DMS 273 (cell line): Measurements from ENCODE around the gene TULP4.

Experiments
- DNase-seq: peaks from one replicate; lab custom pipeline; 2025; ENCODE audit not compliant: unreplicated experiment; lab: John Stamatoyannopoulos, UW

The TULP4 gene

DNA sequence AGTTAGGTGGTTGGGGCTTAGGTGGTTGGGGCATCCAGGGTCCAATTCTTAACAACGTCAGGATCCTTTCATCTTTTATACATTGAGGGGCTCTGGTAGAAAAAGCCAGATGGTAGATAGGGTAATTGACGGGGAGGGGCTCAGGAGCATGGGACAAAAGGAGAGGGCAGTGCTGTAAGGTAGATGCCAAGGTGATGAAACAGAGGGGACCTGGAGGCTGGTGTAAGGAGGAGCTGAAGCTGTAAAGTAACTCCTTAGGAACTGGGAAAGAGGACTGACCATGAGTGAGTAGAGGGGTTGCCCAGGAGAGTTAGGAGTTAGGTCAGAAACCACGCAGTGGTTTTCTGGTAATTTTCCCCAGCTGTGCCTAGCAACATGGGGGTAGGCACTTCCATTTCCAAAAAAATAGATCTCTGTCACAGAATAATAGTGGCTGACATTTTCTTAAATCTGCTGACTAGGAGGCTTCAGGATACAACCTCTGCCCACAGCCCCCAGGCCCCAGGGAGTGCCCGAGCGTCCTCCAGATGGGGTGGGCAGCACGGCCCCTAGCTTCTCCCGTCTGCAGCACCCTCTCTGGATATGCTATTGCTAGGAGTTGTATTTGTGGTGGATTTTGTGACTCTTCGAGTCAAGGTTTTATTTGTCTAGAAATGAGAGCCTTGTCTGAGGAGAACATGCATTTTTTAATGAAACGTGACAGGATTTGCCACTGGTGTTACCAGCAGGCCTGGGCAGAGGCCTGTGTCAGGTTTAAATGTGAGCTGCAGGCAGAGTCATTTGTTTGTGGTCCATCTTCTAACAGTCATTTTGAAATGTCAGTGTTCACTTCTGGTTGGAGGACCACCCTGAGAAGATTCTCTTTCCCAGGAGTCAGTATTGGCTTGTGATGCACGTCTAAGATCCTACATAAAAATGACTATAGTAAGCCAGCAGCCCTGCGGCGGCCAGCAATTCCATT is 44.6 kb downstream of the TULP4 start:
- no peak for DNase-seq

DNA sequence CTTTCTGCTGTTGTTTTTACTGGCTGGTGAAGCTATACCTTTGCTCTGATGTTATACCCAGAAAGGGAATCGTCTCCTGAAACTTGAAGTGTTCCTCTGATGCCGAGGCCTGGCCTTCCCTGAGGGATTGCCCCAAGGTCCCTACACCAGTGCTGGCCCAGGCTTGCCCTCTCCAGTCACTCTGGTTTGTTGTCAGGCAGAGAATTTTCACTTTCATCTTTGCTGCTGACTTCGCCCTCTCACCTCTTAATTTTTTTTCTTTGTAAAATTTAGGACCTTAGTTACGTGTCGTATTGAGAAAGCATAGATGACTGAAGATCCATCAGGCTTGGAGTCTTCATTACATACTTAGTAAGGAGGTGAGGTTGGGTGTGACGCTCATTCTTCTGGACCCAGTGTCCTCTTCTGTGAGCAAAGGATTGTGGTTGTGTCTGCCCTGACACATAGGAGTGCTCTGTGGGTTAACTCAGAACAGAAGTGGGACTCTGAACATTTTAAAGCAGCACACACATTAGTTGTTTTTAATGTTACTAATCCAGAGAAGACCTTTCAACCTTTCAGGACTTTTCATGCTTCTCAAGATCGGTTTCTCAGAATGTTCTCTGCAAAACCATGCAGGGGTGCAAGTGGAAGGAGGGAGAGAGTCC is 45.4 kb downstream of the TULP4 start:
- no peak for DNase-seq

DNA sequence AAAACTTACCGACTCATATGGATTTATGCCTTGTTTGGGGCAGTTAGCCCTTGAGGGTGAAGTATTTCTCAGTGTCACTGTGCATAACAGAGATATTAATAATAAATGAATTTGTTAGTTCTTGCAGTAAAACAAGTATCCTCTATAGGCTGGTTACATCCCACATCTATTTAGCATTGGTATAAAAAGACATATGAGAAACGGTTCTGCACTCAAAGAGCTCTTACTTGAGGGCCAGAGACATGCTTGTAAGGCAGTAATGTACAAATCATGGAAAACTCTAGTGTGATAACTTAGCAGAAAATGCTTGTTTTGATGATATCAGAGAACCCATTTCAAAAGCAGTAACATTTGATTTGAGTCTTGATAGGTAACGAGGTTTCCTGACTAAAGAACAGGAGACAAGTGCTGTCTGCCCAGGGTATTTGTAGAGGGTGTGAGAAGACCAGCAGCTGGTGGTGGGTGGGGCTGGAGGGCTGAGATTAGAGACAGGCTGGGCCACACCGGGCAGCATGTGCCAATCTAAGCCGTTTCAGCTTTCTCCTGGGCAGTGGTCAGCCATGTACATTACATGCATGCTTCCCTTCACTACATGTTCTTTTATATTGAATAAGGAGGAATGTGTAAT is 46.3 kb downstream of the TULP4 start:
- peak; percentile 79 for DNase-seq

DNA sequence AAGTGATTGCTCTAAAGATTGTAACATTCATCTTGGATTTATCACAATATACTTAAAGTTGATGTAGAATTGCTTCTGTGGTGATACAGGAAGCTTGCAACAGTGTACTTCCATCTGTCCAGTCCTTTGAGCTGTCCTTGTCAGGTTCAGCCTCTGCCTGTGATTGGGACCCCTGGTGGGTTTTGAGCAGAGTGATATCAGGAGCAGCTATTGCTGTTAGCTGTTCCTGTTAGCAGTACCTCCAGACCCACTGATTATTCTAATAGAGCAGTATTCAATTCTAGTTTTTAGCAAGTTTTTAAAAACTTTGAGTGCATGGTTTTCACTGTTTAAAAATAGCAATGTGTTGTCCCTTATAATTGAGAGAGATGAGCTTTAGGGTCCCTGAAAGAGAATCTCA is 48.8 kb downstream of the TULP4 start:
- DNase-seq = peak; percentile 43

DNA sequence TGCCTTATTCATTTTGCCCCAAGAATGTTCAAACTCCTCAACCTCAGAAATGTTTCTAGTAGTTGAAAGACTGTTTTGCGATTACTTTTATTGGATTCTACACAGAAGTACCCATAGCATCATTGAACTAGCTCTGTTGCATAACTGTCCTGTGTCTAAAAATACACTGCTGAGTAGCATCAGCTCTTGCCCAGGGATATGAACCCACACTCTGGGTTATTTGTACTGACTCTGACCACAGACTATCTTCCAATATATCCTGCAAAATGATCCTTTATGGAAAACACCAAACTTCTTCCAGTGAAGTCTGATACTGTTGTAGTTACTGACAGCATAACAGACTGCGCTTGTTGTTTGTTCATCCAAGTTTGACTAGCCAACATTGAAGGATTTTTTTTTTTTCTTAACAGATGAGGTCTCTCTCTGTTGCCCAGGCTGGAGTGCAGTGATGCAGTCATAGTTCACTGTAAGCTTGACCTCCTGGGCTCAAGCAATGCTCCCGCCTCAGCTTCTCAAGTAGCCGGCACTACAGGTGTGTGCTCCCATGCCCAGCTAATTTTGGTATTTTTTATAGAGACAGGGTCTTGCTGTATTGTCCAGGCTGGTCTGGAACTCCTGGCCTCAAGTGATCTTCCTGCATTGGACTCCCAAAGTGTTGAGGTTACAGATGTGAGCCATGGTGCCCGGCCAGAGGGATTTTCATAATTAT is 49.9 kb downstream of the TULP4 start:
- no peak for DNase-seq

DNA sequence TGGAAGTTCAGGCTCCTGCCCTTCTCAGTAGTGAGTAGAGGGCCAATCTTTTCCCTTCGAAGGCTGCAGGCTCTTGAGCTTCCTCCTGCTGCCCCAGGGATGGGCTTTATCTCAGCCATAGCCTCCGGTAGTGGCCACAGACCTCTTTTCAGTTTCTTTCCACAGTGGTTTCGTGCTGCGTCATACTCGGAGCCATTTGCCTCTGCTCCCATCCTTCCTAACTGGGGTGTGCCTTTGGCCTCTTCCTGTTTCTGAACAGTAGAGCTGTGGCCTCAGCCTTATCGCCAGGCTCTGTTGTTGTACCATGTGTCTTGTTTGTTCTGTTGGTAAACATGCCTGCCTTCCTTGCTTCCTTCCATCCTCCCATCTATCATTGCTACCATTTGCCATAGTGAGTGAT is 54.1 kb downstream of the TULP4 start:
- no peak for DNase-seq

DNA sequence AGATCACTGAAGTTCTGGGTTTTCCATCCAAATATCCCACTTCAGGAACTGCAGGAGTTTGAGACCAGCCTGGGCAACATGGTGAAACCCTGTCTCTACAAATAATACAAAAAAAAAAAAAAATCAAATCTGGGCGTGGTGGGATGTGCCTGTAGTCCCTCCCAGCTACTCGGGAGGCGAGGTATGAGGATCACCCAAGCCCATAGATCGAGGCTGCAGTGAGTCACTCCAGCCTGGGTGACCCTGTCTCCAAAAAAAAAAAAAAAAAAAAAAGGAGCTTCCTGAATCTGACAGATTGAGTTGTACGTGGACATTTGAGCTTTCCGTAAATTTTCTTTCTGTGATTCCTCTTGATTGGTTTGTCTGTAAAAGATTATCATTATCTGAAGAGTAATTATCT is 55.6 kb downstream of the TULP4 start:
- DNase-seq = no peak

DNA sequence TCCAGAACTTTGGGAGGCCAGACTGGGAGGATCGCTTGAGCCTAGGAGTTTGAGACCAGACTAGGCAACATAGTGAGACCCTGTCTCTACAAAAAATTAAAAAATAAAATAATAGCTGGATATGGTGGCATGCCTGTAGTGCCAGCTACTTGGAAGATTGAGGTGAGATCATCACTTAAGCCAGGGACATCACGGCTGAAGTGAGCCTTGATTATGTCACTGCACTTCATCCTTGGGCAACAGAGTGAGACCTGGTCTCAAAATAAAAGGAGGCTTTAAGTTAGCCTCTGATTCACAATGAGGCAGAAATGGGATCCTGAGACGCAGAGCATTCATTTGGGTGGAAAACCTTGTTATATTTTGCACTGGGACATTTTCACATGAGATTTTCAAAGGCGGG is 57.0 kb downstream of the TULP4 start:
- DNase-seq = no peak

DNA sequence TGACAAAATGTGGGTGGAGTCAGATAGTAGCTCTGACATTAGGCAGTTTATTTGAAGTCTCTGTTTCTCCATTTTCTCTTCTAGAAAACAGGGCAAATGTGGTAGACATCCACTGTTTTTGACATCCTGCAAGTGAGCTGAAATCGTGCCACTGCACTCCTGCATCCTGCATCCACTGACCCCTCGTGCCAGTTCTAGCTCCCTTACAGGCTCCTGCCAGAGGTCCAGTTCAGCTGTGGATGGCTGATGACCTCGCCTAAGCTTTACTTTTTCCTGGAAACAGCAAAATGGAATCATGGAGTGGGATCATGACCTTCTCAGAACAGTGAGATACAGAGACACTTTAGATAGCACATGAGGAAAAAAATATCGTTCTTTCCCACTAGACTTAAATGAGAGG is 58.5 kb downstream of the TULP4 start:
- DNase-seq = no peak

DNA sequence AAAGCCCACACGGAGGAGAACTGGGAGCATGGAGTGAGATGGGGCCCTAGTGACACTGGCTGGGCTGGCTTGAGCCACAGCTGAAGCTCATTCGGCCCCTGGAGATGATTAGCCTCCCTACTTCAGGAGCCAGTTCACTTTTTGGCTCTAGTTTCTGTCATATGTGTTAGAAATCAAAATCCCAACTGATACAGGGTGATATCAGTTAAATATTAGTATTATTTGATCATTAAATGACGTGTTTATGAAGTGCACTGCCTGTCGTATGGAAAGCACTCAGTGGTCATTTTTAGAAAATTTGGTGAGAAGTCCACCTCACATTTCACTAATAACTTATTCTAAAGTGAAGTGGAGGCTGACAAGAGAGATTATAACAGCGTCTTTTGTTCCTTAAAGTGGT is 59.0 kb downstream of the TULP4 start:
- no peak for DNase-seq

DNA sequence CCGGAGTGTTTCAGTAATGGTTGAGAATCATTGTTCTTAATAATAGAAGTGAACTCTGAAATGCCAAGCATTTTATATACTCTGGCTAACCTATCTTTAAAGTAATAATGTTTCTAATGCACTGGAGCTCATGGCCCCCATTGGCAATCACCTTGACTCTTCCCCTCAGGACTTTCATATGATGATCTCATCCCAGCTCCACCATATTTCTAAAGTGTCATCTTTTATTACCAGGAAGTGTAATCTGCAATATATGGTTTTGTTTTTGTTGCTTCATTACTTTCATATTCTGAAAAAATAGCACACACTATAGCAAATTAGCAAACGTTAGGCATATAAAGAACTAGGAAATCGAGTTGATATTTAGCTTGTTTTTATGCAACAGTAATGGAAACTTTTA is 60.3 kb downstream of the TULP4 start:
- DNase-seq = no peak

DNA sequence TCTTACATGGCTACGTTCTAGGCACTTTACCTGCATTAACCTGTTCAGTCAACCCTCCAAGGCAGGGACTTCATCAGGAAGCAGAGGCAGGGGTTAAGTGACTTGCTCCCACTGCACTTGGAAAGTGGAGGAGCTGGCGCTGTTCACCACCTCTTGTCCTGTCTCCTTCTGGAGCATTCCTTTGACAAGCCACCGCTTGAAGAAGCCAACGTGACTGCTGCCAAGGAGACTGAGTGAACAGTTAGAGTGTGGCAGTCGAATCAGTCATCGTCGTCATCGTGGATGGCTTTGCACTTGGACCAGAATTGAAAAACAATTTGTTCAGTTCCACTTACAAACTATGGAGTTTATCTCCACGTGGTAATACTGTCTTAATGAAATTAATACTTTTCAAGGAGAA is 60.9 kb downstream of the TULP4 start:
- no peak for DNase-seq

DNA sequence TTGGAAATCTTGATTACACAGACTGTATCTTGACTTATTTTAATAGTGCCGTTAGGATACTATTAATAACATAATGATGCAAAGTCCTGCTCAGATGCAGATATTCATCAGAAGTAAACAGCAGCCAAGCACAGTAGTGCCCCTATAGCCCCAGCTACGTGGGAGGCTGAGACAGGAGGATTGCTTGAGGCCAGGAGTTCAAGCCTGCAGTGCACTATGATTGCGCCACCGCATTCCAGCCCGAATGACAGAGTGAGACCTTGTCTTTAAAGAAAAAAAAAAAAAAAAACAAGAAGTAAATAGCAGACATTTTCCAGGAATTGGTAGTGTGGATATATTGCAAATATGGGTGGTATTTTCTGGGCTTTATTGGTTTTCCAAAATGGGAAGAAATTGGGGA is 61.8 kb downstream of the TULP4 start:
- DNase-seq = no peak

DNA sequence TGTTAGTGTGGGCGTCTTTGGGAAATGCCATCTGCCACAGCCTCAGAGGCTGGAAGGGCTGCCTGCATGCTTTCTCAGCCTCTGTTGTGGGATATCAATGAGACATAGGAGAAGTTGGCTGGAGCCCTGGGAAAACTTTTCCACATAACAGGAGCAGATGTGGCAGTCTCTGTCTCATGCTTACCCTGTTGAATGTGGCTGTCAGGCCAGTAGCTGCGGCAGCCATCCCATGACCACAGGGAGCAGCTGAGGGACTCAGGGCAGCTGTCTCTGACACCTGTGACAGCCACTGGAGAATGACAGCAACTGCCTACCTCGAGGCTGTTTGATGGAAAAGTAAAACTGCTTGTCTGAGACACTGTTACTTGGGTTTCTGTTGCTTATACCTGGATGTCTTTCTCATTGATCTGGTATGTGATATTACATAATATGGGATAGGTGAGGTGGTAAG is 64.4 kb downstream of the TULP4 start:
- peak; percentile 94 for DNase-seq

DNA sequence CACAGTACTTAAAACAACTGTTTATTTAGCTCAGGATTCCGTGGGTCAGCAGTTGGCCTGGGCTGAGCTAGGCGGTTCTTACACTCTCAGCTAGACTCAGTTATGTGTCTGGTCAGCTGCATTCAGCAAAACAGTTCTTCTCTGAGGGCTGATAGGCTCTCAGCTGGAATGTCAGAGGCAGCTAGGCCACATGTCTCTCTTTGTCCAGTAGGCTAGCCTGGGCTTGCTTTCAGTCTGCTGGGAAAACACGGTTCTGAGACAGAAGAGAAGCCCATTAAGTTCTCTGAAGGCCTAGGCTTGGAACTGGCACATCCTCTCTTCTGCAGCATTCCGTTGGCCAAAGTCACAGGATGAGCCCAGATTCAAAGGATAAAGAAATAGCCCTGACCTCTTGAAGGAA is 65.6 kb downstream of the TULP4 start:
- peak; percentile 63 for DNase-seq

DNA sequence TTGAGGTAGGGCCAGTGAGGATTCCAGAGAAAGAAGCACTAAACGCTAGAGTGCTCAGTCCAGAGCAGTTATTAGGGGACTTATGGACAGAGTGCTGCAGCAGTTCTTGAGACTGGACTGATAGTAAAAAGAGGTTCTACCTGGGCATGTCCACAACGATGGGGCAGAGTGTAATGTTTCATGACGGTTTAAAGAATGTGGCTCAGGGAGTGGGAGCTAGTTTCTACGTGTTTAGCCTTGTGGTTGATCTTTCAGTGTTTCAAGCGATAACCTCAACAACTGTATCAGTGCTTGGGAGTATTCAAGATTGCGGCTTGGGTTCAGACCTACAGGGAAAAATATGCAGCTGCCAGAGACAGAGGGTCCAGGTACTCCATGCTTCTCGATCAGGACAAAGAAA is 67.1 kb downstream of the TULP4 start:
- no peak for DNase-seq

DNA sequence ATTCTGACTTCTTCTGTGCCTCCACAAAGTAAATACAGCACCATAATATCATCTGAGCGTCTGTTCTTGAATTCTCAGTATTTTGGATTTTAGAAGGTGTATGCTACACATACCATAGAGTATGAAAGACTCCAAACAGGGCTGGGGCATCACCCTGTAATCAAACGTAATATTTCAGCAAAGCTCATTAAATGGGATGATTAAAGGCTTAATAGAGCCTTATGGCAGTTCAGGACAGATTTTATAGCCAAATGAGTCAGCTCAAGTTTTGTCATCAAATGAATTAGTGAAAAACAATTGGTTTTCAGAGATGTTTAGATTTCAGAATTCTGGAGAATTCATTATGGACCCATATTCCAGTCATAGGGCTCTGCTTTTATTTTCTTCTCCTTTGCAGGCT is 68.9 kb downstream of the TULP4 start:
- DNase-seq = no peak

DNA sequence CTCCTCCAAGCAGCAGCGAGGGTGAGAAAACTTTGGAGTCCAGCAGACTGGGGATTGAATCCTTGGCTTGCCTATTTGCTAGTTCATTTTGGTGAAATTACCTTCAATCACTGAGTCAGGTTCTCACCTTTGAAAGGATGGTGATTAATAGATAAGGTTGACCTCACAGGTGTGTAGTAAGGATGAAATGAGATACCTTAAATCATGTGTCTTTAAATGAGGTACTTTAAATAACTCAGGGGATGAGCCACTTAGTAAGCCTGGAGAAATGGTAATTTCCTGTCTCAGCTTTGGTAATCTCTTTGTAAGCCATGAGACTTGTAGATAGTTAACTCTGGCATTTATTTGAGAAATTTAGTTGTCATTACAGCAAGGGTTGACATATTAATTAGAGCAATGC is 70.2 kb downstream of the TULP4 start:
- no peak for DNase-seq

DNA sequence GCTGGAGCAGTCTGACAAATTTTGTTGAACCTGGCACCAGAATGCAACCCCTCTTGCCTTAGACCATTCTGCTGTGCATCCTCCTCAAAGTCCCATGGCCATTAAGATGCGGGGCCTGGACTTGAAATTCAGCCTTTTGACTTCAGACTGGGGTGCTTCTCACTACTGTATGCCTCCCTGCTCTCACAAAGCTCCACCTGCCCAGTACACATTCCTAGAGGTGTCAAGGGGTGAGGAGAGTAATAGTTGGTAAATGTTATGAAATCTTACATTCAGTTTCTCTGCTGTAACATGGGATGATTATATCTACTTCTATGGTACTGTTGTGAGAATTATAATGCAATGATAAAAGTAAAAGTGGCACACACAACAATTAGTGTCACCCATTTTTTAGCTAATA is 70.8 kb downstream of the TULP4 start:
- DNase-seq = no peak

DNA sequence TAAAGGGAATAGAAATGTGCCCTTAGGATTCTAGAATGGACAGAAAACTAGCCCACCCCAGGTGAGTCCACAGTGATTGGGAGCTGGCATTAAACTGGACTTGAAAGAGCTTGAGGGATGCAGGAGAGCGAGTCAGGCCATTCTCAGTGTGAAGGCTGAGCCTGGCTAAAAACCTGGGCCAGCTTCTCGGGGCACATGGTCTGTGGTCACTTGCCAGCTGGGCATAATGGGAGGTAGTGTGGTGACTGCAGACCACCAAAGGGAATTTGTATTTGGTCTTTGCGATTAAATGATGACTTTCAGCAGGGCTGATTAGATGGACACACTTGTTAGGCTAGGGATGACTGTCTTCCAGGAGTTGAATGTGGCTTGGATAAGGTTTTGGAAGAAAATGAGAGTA is 71.3 kb downstream of the TULP4 start:
- DNase-seq = no peak

DNA sequence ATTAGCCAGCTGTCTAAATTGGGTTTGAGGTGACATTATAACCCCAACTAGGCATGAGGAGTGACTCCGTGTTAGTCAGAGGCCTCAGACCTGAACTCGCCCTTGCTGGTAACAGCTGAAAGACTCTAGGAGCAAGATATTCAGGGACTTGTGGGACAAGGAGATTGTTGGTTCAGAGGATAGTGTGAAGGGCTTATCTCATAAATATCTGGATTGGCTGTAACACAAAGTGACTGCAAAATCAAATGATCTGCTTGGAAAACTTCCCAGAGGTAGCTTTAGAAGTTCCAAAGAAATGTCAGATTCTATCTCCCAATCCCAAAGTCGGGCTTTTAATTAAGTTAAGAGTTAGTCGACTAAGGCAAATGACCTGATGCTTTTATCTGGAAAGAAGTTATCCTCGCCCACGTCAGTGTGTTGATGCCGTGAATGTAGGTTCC is 72.4 kb downstream of the TULP4 start:
- DNase-seq = no peak
